ENCODE results near the gene CNKSR3. TPM values are rescaled to one million over a fixed set of nuclear protein-coding genes. Genes with fewer than 3 reads are reported as not detected.

The CNKSR3 gene
- total and polyA plus RNA-seq, 2 of the 8 experiments (the other 6 are each of a cell fraction or from before 2014, with no cell fraction given): 1.2 to 6.2 TPM

- Histone ChIP-seq H3K27ac (ENCODE audit: low read depth, low read length) (no peak overlapping the region), H2BK20ac (ENCODE audit: low read length) (no peak overlapping the region), H2BK120ac (replicated peaks; ENCODE audit: low read depth, low read length) (no peak overlapping the region), H3K79me2 (ENCODE audit: control insufficient read depth in 1 of 2, insufficient read depth in 2 of 2, low read length in 2 of 2) (0 out of 4 replicates have a peak, but pooled peaks cover 0 to 5% of the 10 kb centered on the region in 2 experiments), H2BK5ac (ENCODE audit: low read depth, low read length) (no peak overlapping the region), H2BK15ac (ENCODE audit: low read length) (no peak overlapping the region), H2AFZ (ENCODE audit: low read length) (no peak overlapping the region), H2AK5ac (ENCODE audit: low read depth, low read length) (no peak overlapping the region), H3K4me1 (replicated peaks in 1 of 4; ENCODE audit: control insufficient read depth in 3 of 4, insufficient read depth in 4 of 4, low read length in 3 of 4) (no peaks in the 10 kb centered on the region), H4K5ac (ENCODE audit: insufficient read length, low read depth, low read length) (no peak overlapping the region), H4K20me1 (replicated peaks in 1 of 2; ENCODE audit: control insufficient read depth in 1 of 2, insufficient read depth in 2 of 2, low read length in 2 of 2) (peaks cover 0 to 2% of the 10 kb centered on the region in 2 experiments), H4K8ac (ENCODE audit: extremely low read depth, insufficient read depth, low read length) (no peak overlapping the region), H3K36me3 (ENCODE audit: control insufficient read depth in 2 of 4, insufficient read depth in 4 of 4, low read length in 3 of 4) (no peaks in the 10 kb centered on the region), H3K23me2 (ENCODE audit: low read depth, low read length) (no peaks in the 10 kb centered on the region), H3K18ac (ENCODE audit: extremely low read depth, low read length) (no peak overlapping the region), H3K9me3 (ENCODE audit: insufficient read depth in 2 of 2, low read depth in 1 of 2, low read length in 1 of 2) (no peaks in the 10 kb centered on the region), H4K91ac (replicated peaks; ENCODE audit: insufficient read length, low read length) (no peak overlapping the region), H3K27me3 (replicated peaks in 1 of 4; ENCODE audit: control insufficient read depth in 3 of 4, extremely low read depth in 1 of 4, insufficient read depth in 3 of 4, low read length in 3 of 4) (no peaks in the 10 kb centered on the region), H3K4me2 (ENCODE audit: insufficient read depth in 1 of 2, low read depth in 2 of 2, low read length in 2 of 2) (no peak overlapping the region), H3K14ac (ENCODE audit: insufficient read length) (no peak overlapping the region), H3K79me1 (ENCODE audit: low read depth, low read length) (no peaks in the 10 kb centered on the region; the same call in 1 of the 2 replicates), H3K4ac (replicated peaks; ENCODE audit: insufficient read length, low read depth, low read length) (no peak overlapping the region), H3K9ac (replicated peaks in 1 of 4; ENCODE audit: extremely low read depth in 1 of 4, low read depth in 3 of 4, low read length in 3 of 4) (no peak overlapping the region), H3K56ac (replicated peaks; ENCODE audit: insufficient read length, low read depth, low read length) (no peak overlapping the region), H2BK12ac (ENCODE audit: low read depth, low read length) (no peak overlapping the region), H3K4me3 (ENCODE audit: extremely low read depth in 1 of 4, insufficient read depth in 2 of 4, low read depth in 3 of 4, low read length in 4 of 4) (no peak overlapping the region), H3K23ac (ENCODE audit: insufficient read length) (no peak overlapping the region)
- DNase-seq (ENCODE audit: low read depth in 1 of 2, low spot score in 2 of 2) (no peak), FAIRE-seq (no peak)
- ChIA-PET CTCF (ENCODE audit: partially characterized antibody) (interaction anchor here (0.6 to 2.3 kb wide), 4 partner anchors 10 to 1831 kb away, joined by 3 to 7 read pairs (median 4); no protein-coding TSS in a partner anchor), POLR2A (ENCODE audit: partially characterized antibody) (no interaction called here)
- no peak for TF ChIP-seq CEBPB (IDR thresholded peaks at IDR 0.05; ENCODE audit: low read depth, low read length)
- no peak for TF ChIP-seq GABPA (IDR thresholded peaks at IDR 0.05; ENCODE audit: borderline replicate concordance, insufficient read depth, low read length)
- TF ChIP-seq JUN (IDR thresholded peaks at IDR 0.05; ENCODE audit: low read depth, low read length): no peak
- TF ChIP-seq SUZ12 (IDR thresholded peaks at IDR 0.05; ENCODE audit: low read length): no peak
- no peak for TF ChIP-seq TAF1 (IDR thresholded peaks at IDR 0.05; ENCODE audit: low read depth, low read length)
- TF ChIP-seq CTCF (IDR thresholded peaks at IDR 0.05; ENCODE audit: control extremely low read depth in 1 of 3, insufficient read depth in 1 of 3, low read depth in 1 of 3, low read length in 3 of 3): peak in 1 of 3 experiments; percentile 20; a peak in 1 of 4 replicates
- WGBS, 2 experiments (ENCODE audit: extremely low coverage in 1 of 2, insufficient coverage in 1 of 2, insufficient read length in 1 of 2, insufficient replicate concordance in 2 of 2, low coverage in 1 of 2, low lambda C conversion rate in 2 of 2, missing lambda C conversion rate in 1 of 2): 85% methylated on average over 11 of the region's 11 CpGs; no CpG with 5 or more reads in 1 of the 2 experiments
These were observed 61.9 kb downstream of the CNKSR3 start for GRCh38 chr6:154448448-154449096.
